HG03103 (cell line): Measurements from ENCODE around the gene TTBK2.

Experiments
- ATAC-seq: cut with Tn5 transposase; IDR thresholded peaks from one replicate; pipeline ENCODE4 v1.9.1; 2021; ENCODE audit warnings: low read depth; ENCODE audit not compliant: unreplicated experiment

Gene TTBK2

DNA sequence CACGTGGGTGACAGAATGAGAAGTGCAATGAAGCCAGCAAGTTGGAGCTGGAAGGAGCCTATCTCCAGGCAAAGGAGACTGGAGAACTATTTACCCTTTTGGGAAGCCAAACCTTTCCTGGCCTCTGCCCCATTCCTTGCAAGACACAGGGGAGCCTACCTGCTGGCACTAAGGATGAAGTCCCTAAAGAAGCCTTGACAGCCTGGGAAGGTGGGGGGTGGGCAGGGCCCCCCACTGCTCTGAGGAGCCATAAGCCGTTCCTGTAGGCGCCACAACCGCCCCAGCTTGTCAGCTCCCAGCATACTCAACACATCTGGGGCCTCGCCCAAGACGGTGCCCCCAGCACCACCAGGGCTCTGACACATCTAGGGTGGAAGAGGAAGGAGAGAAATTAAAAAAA is 189.1 kb downstream of the TTBK2 start:
- ATAC-seq, result no peak

GRCh38 chr15:42730536-42730935 is 190.0 kb downstream of the TTBK2 start:
- no peak for ATAC-seq

- ATAC-seq, result no peak
These were observed 190.4 kb downstream of the TTBK2 start for GRCh38 chr15:42730135-42730534.

- ATAC-seq, result no peak
These were observed 191.2 kb downstream of the TTBK2 start for GRCh38 chr15:42729409-42729808.

GRCh38 chr15:42728972-42729371 is 191.6 kb downstream of the TTBK2 start:
- ATAC-seq, result no peak

DNA sequence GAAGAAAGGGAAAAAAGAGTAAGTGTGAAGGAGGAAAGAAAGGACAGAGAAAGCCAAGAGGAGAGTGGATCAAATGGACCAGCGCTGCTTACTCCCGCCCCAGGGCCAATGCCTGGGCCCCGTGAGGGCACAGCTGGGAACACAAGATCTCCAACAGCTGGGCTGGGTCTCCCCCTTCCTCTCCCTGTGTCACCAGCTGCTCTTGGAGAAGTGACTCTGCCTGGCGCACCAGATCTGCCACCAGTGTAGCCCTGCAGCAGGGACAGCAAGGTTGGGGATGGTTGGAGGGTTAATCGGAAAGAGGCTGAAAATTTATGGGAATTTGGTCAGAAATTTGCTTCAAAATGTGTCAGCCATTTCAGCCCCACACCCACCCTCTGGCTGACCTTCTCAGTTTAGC is 192.0 kb downstream of the TTBK2 start:
- no peak for ATAC-seq

DNA sequence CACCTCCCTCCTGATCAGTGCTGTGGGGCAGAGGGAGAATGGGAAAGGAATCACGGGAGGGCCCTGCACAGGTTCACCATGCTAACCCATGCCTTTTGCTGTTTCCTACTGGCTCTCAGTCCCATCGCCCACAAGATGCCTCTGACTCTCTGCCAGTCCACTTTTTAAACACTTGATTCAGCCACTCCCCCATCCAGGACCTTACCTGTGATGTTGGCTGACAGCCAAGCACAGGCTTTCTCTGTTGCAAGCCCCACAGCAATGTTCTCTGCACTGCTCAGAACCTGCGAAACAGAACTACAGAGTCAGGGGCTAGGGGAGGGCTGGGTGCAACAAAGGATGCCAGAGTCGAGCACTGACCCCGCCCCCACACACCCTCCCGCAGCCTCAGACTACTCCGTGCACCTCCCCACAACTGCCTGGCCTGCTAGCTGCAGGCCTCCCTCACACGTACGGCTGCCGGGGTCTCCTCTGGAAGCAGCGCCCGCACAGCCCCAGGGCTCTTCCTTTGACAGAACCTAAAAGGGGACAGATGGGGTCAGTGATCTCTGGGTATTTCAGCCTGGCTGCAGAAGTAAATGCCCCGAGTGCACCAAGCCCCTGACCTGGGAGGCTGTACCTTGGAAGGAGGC is 192.7 kb downstream of the TTBK2 start:
- no peak for ATAC-seq

DNA sequence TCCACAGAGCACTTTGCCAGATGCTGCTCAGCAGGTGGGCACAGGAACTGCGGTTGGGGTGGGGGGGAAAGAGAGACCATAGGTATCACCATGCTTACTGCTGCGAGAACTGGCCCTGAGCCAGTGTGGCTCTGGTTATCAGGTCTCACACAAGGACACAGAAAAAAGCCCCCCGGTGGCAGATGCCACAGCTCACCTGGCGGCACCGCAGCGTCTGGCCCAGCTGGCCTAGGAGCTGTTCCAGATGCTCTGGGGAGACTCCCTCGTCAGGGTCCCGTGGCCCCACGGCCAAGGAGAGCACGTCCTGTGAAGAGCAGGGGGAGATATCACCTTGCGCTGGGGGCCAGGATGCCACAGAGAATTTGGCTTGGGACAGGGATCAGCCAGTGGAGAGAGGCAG is 194.5 kb downstream of the TTBK2 start:
- no peak for ATAC-seq

- ATAC-seq, result no peak
These were observed 195.2 kb downstream of the TTBK2 start for GRCh38 chr15:42725331-42725903.

DNA sequence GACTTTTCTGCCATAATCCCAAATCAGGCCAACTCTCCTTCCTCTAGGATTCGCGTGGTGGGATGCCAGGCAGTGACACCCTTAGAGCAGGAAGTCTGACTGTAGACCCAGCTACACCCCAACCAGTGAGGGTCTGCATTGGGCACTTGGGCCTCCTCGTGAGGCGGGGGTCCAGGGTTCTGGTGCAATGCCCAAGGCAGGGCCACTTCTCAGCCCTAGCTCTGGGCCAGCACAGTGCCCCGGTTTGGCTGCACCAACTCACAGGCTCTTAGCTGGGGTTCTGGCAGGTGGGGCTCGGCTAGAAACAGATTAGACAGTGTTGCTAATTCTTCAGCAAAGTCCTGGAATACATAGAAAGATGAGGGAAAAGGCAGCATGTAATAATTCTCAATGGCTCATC is 196.3 kb downstream of the TTBK2 start:
- ATAC-seq, result no peak

GRCh38 chr15:42723068-42723467 is 197.5 kb downstream of the TTBK2 start:
- no peak for ATAC-seq

DNA sequence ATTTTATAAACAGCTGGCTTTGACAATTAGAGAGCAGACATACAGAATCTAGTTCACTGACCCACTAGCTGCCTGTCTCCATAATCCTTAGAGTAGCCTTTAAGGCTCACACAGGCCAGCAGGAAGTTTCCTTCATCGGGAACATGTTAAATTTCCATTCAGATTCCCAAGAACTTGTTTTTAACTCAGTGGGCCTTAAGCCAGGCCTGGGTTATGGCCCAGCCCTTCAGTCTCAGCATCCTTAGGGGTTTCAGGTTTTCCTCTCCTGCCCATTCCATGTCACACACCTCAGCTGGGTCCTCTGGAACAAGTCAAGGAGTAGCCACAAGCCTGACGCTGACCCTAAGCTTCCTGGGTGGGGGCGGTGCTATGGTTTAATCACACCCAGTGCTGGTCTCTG is 198.7 kb downstream of the TTBK2 start:
- no peak for ATAC-seq

GRCh38 chr15:42721016-42721415 is 199.6 kb downstream of the TTBK2 start:
- ATAC-seq, result no peak

GRCh38 chr15:42720071-42720470 is 200.5 kb downstream of the TTBK2 start:
- no peak for ATAC-seq

DNA sequence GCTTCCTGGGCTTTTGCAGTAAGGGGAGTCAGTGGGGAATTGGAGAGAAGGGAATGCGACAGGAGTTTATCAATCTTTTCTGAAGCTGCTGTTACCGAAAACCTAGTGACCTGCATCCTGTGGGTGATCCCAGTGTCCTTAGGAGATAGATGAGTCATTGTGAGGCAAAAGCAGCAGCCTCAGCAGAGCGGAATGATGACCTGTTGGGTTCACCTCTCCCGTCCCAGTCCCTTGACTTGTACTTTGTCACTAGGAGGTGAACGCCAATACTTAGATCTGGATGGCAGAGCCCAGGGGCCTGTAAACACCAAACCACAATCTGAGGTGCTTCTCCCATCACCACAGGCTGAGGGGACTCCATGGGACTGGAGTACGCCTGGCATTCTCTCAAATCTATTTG is 201.5 kb downstream of the TTBK2 start:
- no peak for ATAC-seq

GRCh38 chr15:42716626-42717025 is 204.0 kb downstream of the TTBK2 start:
- ATAC-seq, result no peak

DNA sequence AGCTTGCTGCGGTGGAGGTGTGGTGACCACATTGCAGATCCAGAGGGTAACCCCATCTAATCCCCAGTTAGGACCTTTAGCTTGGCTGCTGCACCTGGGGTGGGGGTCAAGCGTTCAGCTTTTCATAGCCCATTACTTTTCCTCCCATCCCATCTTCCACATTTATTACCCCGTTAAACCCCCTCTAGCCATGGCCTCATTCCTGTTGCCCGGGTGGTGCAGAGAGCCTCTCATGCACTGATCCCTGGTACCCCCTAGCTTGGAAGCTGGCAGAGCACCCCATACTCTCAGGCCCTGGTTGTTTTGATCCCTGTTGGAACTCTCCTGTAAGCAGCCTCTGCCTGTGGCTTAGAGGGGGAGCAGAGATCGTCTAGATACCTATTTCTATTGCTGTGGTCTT is 204.5 kb downstream of the TTBK2 start:
- no peak for ATAC-seq

DNA sequence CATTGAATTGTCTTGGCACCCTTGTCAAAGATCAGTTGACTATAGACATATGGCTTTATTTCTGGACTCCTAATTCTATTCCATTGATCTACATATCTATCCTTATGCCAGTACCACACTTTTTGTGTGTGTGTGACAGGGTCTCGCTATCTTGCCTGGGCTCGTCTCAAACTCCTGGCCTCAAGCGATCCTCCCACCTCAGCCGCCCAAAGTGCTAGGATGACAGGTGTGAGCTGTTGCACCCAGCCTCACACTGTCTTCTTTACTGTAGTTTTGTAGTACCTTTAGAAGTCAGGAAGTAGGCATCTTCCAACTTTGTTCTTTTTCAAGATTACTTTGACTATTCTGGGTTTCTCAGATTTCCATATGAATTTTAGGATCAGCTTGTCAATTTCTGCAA is 208.0 kb downstream of the TTBK2 start:
- ATAC-seq, result no peak

DNA sequence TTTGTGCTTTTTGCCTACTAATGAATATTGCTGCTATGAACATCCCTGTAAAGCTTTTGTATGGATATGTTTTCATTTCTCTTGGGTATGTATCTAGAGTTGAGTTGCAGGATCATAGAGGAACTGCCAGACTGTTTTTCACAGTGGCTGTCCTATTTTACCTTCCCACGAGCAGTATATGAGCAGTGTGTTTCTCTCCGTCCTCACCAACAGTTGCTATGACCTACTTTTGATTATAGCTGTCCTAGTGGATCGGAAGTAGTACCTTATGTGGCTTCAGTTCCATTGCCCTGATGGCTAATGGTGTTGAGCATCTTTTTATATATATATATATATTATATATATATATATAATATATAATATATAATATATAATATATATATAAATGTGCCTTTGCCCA is 208.8 kb downstream of the TTBK2 start:
- no peak for ATAC-seq

- no peak for ATAC-seq
These were observed 209.9 kb downstream of the TTBK2 start for GRCh38 chr15:42710662-42711061.

GRCh38 chr15:42707873-42708544 is 212.6 kb downstream of the TTBK2 start:
- no peak for ATAC-seq

DNA sequence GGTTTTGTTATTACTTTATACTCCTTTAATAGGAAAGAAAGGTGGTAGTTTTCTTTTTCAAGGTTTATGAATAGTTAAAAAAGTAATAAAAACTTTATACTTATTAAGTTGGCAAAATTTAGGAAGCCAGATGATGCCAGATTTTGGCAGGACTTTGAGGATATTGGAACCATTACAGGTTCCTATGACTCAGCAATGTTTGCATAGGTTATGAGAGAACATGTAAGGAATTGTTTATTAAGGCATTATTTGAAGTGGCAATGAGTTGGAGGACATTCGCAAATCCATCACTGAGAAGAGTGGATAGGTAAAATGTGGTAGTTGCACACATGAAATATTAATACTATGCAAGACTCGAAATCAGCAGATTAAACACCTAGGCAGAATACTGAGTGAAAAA is 213.5 kb downstream of the TTBK2 start:
- ATAC-seq, result no peak
